ENCODE results near the gene PHACTR2. TPM values are rescaled to one million over a fixed set of nuclear protein-coding genes. Genes with fewer than 3 reads are reported as not detected.
"Not testable (repeated sequence)": the region's sequence is repeated elsewhere in the genome, so short reads cannot be mapped to it uniquely, and the experiment has no call there.

PHACTR2 gene
- total RNA-seq, 1 experiment from 2014 or later, result 14.6 TPM

DNA sequence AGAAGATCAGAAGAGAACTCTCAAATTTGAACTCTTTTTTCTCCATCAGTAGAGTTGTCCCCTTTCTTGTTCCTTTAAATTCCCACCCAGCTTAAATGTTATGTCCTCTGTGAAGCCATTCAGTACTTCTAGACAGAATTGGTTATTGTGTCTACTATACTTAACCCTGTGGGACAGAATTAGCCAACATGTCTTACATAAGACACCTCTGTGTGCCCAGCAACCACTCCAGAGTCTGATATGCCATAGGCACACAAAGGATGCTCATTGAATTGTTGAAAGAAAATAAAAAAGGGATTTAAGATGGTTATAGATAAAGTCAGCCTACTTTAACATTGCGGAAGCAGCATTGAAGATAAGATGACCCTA, 88.4 kb downstream of the PHACTR2 start:
- no peak for DNase-seq (ENCODE audit: low read depth)

DNA sequence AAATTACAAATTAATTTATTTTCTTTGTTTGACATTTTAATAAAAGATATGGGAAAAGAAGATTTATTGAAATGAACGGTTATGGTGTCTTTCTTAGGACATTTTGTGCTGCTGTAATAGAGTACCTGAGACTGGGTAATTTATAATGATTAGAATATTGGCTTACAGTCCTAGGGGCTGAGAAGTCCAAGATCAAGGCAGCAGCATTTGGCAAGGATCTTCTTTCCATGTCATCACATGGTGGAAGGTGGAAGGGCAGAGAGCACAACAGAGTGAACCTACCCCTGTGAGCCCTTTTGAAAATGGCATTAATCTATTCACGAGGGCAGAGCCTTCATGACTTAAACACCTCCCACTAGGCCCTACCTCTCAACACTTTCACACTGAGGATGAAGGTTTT, 89.7 kb downstream of the PHACTR2 start:
- no peak for DNase-seq (ENCODE audit: low read depth)

DNA sequence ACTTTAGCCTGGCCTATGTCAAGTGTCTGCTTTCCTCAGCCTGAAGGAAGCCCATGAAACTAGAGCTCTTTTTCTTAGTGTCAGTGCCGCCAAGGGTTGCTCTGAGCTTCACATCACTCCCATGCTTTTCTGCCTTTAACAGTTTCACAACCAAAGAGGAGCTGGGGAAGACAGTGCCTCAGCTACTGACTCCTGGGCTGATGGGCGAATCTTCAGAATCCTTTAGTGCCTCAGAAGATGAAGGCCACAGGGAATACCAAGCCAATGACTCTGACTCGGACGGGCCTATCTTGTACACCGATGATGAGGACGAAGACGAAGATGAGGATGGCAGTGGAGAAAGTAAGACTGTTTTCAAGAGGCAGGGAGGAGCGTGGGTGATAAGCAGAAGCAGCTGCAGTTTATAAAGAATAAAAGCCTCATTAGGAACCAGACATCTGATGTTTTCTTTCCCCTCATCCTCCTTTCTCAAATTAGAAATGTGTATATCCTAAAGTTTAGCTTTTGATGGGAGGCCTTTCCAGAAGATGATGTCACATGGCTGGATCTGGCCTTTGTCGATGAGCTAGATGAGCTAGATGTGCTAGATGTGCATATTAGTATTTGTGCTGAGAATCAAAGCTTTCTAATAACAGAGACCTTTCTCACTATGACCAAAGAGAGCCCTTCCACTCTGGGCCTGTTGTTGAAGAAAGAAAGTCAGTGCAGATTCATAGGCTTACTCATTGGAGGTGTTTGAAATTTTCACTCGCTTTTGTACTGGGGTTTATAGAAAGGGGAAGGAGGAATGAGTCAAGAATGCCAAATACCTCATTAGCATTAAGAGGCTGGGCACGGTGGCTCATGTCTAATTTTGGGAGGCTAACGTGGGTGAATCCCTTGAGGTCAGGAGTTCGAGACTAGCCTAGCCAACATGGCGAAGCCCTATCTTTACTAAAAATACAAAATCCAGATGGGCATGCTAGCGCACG, 94.6 kb downstream of the PHACTR2 start:
- DNase-seq (ENCODE audit: low read depth), result no peak

DNA sequence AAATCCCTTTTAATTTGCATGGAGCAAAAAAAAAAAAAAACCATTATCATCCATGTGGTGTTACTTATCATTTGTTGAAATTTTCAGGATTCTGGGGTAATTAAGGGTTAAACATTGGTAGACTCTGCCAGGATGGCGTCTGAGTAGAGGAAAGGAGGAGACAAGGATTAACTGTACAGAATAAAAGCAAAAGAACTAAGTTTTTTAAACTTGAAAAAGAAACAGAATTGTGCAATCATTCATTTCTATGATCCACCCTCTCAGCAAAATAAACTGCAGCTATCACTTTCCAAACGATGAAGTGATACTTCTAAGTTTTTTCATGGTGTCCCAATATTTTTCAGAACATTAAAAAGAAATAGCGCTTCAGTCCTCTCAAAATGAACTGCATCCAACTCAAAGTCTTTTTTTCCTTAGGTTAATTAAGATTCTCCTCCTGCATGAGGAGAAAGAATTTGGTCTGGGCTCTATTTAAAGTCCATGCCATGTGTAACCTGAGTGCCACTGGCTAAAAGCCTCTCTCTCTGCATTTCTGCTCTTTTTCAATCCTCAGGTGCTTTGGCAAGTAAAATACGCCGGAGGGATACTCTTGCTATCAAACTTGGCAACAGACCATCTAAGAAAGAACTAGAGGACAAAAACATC, 95.9 kb downstream of the PHACTR2 start:
- DNase-seq (ENCODE audit: low read depth), result no peak

DNA sequence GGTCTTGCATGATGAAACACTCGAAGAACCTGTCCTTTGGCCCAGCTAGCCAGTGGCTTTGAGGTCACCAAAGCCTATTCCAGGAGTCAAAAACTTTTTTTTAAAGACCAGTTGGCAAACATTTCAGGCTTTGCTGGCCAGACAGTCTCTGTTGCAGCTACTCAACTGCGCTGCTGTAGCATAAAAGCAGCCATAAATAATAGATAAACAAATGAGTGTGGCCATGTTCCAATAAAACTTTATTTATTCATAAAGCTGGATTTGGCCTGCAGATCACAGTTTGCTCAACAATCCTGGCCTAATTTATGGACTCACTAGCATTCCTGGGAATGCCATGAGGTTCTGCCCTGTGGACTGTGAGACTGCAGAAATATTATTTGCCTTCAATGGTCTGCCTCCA, 96.6 kb downstream of the PHACTR2 start:
- no peak for DNase-seq (ENCODE audit: low read depth)

DNA sequence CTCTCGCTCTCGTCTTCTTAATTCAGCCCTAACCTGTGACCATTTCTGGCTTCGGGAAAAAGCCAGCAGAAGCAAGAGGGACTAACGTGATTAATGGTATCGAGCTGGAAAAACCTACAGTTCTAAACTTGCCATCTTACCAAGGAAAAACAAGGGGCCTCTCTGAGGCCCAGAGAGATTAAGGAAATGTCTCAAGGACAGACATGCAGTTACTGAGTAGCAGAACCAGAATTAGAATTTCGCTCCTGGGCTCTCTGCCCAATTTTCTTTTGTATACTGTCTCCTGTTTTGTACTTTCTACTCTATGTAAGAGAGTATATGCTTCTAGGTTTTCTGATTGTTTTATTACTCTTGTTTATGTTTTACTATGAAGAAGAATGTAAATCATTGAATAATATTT, 97.6 kb downstream of the PHACTR2 start:
- DNase-seq (ENCODE audit: low read depth), result no peak

DNA sequence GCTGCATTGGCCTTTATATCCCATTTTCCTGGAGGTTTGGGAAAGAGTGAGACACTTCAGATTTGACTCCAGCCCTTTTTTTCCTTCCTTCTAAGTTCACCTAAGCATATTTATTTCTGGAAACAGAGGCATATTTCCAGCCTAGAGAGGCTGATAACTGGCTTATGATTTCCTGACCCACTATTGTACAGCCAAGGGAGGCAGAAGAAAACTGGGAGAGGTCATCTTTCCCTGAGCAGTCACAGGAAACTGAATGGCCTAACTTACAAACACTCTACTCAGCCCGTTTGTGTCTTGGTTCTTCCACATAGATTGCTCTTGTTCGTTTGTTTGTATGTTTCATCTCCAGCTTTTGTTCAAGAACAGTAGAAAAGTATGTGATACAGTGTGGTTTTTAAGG, 101.2 kb downstream of the PHACTR2 start:
- no peak for DNase-seq (ENCODE audit: low read depth)

DNA sequence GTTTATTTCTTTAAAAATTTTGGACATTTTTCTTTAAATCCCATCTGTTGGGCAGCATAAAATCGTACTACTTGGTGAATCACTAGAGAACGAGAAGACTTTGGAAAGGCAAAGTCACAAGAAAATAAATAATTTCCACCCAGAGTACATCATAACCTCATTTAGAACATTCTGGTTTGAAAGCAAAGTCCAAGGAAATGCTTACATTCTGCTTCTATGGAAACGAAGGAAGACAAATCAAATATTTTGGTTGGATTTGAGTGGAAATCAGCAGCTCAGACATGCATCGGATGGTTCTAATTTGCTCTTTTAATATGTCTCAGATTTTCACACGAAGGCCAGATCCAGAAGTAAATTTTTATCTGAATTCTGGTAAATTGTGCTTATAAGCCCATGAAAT, 104.7 kb downstream of the PHACTR2 start:
- DNase-seq (ENCODE audit: low read depth), result no peak

DNA sequence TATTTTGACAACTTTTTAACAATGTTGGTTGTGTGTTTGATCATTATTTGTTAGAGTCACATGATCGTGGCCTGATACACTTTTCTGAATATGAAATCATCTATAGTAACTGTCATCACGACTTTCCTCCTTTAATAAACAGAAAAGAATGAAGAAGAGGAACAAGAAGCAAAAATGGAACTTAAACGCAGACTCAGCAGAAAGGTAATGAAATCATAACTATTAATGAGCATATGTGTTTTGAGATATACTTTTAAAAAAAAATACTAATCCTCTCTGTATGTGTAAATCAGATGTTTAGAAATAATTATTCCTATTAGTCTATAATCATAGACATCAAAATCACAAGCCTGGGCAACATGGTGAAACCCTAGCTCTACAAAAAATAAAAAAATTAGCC, 105.3 kb downstream of the PHACTR2 start:
- DNase-seq (ENCODE audit: low read depth), result no peak

DNA sequence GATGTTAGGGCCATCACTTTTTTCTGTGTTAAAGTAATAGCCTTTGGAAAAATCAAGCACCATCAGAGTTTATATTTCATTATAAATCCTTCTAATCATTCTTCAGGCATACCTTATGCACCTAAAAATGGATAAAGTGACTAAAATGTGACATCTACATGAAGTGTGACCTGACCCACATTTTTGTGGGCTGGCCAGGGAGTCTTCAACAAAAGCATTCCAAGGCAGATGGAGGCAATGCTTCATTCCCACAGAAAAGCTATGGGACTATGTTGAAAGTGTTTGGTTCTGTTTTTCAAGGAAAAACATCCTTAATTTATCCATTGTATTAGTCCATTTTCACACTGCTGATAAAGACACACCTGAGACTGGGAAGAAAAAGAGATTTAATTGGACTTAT, 106.6 kb downstream of the PHACTR2 start:
- DNase-seq (ENCODE audit: low read depth), result no peak

DNA sequence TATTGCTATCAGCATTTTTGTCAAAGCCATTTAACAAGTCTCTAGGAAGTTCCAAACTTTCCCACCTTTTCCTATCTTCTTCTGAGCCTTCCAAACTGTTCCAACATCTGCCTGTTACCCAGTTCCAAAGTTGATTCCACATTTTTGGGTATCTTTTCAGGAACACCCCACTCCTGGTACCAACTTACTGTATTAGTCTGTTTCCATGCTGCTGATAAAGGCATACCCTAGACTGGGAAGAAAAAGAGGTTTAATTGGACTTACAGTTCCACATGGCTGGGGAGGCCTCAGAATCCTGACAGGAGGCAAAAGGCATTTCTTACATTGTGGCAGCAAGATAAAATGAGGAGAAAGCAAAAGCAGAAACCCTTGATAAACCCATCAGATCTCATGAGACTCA, 108.6 kb downstream of the PHACTR2 start:
- DNase-seq (ENCODE audit: low read depth), result not testable (repeated sequence)

DNA sequence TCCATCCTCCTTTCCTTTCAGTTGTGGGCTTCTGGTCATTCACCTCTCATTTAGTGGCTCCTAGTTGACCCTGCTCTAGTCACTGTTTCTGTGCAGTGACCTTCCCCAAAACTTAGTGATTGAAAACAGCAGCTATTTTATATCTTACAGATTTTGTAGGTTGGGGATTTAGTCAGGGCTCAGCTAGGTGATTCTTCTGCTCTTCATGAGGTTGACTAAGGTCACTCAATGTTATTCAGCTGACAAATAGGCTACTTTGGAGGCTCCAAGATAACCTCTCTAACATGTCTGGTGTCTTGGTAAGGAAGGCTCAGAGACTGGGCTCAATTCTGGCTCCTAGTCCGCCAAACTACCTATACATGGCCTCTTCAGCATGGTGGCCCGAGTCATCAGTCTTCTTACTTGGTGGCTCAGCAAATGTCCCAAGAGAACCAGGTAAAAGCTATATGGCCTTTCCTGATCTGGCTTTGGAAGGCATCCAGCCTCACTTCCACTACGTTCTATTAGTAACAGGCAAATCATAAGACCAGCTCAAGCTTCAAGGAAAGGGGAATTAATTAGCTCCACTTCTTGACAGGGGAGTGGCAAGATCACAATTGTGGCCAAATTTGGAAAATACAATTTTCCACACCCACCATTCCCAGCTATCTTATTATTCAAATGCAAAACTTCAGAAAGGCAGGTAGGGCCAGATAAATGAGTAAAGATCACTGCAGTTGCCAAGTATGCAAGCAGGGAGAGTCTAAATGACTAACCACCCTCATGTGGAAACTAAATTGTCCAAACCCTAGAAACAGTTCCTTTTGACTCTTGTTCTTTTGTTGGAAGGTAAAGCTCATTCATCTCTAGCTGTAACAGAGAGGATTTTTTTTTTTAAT, 114.9 kb downstream of the PHACTR2 start:
- DNase-seq (ENCODE audit: low read depth), result no peak

DNA sequence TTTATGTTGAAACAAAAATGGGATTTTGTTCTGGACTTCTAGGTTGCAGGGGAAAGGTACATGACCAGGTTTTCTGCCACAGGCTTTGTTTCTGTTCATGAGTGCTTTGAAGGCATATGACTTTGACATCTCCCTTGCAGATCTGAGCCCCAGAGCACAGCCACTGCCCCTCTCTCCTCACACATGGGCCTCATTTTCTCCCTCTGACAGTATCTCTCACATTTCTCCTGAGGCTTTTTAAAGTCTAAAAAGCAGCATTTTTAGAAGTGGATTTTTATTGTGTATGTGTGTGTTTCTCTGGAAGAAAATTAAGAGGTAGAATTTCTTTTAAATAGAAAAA, 115.5 kb downstream of the PHACTR2 start:
- DNase-seq (ENCODE audit: low read depth), result no peak

DNA sequence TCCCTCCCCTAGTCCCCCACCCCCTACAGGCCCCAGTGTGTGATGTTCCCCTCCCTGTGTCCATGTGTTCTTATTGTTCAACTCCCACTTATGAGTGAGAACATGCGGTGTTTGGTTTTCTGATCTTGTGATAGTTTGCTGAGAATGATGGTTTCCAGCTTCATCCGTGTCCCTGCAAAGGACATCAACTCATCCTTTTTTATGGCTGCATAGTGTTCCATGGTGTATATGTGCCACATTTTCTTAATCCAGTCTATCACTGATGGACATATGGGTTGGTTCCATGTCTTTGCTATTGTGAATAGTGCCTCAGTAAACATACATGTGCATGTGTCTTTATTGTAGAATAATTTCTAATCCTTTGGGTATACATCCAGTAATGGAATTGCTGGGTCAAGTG, 118.8 kb downstream of the PHACTR2 start:
- DNase-seq (ENCODE audit: low read depth), result not testable (repeated sequence)

DNA sequence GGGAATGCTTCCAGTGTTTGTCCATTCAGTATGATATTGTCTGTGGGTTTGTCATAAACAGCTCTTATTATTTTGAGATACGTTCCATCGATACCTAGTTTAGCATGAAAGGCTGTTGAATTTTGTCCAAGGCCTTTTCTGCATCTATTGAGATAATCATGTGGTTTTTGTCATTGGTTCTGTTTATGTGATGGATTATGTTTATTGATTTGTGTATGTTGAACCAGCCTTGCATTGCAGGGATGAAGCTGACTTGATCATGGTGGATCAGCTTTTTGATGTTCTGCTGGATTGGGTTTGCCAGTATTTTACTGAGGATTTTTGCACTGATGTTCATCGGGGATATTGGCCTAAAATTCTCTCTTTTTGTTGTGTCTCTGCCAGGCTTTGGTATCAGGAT, 120.7 kb downstream of the PHACTR2 start:
- not testable (repeated sequence) for DNase-seq (ENCODE audit: low read depth)

DNA sequence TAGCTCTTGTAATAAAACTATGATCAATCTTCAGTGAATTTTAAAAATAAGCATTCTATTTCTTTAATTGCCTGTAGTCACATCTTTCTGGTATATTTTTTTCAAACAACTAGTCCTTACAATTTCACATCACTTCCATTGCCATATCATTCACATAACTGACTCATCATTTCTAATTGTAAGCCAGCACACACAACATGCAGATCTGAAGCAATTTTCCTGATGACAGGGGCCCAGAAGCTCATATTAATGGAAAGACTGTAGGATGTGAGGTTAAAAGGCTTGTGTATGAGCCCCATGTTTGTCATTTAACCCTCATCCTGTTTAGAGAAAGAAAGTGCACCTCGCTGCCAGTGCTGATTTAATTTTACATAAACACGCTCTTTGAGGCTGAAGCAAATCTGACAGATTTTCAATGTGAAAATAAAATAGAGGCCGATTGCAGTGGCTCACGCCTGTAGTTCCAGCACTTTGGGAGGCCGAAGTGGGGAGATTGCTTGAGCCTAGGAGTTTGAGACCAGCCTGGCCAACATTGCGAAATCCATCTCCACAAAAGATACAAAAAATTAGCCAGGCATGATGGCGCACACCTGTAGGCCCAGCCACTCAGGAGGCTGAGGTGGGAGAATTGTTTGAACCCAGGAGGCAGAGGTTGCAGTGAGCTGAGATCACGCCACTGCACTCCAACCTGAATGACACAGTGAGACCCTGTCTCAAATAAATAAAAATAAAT, 125.2 kb downstream of the PHACTR2 start:
- DNase-seq (ENCODE audit: low read depth), result no peak

DNA sequence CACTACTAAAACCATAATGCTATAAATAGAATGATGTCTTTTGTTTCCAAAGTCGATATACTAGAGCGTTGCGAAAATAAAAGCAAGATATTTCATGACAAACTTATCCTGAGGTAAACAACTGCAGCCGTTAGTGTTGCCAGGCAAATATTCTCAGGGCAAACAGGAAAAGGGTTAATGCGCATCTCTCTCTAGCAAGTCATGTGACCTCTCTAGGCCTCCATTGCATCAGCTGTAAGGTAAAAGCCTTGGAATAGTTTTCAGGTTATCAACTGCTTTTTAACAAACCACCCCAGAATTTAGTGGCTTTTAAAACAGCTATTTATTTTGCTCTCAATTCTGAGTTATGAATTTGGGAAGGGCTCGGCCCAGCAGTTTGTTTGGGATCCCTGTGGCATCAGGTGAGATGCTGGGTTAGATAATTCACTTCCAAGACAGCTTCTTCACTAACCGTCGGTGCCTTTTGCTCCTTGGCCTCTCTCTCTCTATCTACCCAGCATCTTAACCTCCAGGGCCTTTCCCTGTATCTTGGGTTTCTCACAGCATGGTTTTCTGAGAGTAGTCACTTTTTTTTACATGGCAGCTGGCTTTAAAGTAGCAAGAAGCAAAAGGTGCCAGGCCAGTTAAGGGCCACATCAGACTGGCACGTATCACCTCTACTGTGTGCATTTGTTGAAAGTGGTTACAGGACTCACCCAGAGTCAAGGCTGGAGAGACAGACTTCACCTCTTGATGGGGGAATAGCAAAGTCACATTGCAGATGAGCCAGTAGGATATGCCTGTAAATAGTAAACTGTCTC, 126.2 kb downstream of the PHACTR2 start:
- no peak for DNase-seq (ENCODE audit: low read depth)

DNA sequence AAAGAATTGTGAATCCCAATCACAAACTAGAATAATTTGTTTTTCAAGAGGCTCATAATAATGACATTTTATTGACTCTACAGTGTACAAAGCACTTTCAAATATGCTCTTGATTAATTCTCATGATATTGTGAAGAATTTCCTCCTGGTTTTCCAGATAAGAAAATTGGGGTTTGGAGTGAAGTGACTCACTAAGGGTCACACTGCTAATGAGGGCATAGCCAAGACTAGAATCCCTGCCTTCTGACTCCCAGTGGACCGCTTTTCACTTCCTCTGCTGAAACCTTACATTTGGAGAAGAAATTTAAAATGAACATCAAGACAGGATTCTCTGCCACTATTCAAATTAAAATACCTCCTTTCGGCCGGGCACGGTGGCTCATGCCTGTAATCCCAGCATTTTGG, 127.1 kb downstream of the PHACTR2 start:
- peak; percentile 11 for DNase-seq (ENCODE audit: low read depth)

DNA sequence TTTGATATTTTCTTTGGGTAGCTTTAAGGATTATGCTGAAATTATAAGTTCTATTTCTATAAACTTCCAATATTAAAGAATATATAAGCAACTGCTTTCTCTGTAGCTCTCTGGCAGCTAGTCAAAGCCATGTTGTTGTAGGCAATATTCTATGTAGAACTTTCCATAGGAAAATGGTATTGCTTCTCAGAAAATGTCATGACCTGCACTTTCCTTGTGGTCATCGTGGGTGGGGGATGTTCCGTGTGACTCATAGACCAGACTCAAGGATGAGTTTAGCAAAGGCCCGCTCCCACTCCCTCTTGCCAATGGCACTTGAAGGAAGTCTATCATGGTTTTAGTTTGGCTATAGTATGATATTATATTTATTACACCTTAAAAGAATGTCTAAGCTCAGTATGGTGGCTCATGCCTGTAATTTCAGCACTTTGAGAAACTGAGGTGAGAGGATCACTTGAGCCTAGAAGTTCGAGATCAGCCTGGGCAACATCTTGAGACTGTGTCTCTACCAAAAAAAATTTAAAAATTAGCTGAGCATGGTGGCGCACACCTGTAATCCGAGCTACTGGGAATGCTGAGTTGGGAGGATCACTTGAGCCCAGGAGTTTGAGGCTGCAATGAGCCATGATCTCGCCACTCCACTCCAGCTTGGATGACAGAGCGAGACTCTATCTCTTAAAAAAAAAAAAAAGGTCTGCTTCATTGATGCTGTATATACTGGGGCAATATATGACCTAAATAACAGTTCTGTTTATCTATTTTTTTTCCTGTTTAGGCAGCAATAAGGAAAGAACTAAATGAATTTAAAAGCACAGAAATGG, 128.7 kb downstream of the PHACTR2 start:
- DNase-seq (ENCODE audit: low read depth), result peak; percentile 80

Data from Daoy (cell line).